NT2/D1 (cell line): ENCODE measurements around the gene OPRD1.

ENCODE experiments used
- SUZ12 ChIP-seq: IDR thresholded peaks from 2 replicates; pipeline ENCODE4 v1.6.1; 2011; ENCODE audit not compliant: insufficient read length, insufficient read depth; ENCODE audit errors: extremely low read depth
- YY1 ChIP-seq: IDR thresholded peaks from 2 replicates; pipeline ENCODE4 v1.6.1; 2011; ENCODE audit not compliant: insufficient read length, insufficient read depth
- ZNF274 ChIP-seq: IDR thresholded peaks from 2 replicates; pipeline ENCODE4 v1.6.1; 2011; ENCODE audit warnings: mild to moderate bottlenecking, low read depth, low read length

DNA sequence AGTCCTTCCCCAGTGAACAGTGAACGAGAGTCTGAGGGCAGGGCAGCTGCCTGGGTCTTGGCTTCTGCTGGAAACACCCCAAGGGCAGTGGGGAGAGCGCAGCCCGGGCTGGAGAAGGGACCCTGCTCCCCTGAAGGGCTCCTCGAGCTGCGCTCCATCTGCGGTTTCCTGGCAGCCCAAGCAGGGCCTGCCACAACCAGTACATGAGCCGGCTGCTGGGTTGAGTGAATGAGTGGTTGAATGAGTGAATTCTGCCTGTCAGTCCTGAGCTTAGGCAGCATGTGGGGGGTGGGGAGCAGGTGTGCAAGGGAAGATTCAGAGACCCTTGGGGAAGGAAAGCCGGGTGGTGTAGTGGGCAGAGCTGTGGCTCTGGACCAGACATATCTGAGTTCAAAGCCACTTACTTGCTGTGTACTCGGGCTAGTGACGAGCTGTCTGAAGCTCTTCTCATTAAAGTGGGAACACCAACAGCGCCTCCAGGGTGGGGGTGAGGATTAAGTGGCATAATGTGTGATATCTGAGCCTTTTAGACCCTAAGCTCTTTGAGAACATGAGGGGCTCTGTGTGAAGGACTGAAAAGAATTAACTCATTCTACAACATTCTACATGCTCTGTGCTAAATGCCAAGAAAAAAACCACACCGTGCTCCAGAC, 3.7 kb downstream of the OPRD1 start:
- TF ChIP-seq SUZ12 (no peak), YY1 (no peak), ZNF274 (no peak)
